ENCODE measurements around the gene MRPS23.
A peak's percentile ranks its signal among the peaks of the same experiment; 100 is the strongest.

Gene MRPS23

DNA sequence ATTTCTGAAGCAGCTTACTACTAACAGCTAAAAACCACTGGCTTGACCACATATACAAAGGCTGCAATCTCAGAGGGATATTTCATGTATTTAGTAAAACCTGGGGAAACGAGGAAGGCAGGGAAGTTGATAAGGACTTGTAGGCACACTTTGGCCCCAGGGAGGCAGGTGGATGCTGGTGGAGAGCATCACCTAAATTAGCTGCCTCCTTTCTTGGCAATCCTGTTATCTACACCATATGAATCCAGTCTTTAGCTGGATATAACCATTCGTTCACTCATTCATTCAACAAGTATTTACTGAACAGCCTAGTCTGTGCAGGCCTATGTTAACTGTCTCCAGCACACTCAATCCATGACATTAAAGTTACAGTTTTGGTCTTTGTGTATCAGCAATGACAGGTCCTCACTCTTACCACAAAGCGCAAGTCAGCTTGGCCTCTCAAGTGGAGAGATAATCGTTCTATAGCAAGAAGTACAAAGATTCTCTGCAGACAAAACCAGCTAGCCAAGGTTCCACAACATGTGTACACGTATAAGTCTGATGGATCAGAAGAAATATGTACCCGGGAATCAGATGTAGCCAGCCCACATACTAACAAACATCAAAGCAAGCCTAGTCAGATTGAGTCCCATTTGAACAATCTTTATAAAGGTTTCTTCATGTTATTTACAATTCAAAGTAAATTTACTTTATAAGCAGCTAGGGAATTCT is 10.8 kb downstream of the MRPS23 start:
- DNase-seq (ENCODE audit: extremely low read depth in 1 of 2, low read depth in 1 of 2): no peak

DNA sequence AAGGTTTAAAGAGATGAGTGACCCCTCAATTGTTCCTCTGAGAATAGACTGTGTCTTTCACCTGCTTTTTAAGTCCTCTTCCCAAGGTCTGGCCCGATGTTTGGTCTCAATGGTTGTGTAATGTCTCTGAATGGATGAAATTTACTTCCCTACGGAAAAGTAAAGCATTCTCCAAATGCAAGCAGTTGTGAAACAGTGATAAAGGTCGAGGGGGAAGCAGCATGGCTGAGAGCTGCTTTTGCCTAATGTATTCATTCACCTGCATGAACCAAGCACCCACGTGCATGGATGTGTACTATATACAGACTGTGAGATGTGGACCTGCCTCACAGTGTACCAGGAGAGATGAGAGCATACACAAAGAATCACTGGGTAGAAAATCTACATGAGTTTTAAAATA is 11.4 kb downstream of the MRPS23 start:
- no peak for DNase-seq (ENCODE audit: extremely low read depth in 1 of 2, low read depth in 1 of 2)

DNA sequence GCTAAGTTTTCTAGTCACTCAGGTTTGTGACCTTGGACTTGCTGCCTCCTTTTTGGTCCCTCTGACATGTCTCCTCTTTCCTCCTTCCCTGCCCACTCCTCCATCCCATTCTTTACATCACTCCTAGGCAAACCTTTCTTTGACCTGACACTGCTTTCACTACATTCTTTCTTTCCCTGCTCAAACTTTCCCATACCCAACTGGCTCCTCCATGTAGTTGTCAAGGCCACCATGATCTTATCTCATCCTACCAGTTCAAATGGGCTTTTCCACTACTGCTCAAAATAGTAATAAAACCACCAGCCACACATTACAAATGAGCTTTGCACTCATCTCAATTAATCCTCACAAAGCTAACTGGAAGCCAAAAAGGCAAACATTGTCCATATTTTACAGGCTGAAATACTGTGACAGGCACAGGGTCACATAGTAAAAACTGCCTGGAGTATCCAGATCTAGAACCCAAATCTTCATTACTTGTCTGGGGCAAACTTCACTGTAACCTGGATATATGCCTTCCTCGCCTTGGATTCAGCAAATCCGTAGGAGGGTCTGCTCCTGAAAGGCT is 14.4 kb downstream of the MRPS23 start:
- no peak for DNase-seq (ENCODE audit: extremely low read depth in 1 of 2, low read depth in 1 of 2)

DNA sequence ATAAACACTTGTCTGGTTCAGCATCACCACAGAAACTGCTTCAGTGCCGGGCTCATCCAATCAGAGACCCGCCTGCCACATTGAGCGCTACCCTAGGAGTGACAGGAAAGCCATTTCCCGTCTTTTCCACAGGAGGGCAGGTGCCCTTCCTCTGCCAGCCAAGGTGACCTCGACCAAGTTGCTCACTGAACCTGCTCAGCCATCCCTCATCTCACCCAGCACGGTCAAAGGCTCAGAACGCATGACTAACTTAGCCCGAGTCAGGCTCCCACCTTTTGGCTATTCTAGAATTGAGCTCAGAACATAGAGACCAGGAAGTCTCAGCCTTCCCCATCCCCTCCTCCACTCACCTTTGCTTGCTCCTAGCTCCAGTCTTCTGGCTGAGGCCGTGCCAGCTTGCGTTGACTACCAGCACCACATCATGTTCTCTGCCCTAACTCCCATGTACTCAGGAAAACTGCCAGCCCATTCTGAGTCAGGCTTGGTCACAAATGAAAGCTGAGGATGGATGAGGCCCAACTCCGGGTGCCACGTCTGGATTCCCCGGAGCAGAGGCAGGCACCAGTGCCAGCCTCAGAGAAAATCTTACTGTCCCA is 15.6 kb downstream of the MRPS23 start:
- no peak for DNase-seq (ENCODE audit: extremely low read depth in 1 of 2, low read depth in 1 of 2)

DNA sequence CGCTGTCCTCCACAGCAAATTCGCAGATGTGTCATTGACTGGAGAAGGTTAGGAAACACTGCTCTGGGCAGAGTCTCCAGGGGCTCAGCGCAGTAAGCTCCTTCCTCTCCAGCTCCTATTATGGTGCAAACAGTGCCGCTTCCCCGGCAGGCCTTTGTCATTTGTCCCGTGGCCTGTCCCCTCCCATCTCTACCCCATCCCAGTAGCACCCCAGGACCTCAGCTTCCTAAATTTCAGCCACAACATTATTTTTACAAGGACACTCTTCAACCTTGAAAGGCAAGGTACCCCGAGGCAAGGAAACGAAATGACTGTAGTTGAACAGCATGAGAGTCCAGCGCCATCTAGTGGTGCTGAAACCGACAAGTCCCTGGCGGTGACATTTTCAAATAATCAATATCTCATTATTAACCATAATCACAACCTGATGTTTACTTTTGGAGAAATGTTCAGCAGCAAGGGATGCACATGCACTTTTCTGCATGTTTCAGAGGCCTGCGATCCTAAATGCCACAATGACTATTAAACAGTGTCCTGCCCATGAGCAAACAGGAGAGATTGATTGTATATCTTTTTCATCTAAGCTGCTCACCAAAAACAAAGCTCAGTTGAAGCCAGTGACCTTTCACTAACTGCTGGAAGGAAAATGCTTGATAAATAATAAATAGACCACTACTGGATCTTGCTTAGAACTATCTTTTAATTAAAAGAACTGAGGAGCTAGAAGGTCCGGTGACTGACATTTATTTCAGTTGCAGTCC is 16.5 kb downstream of the MRPS23 start:
- peak; percentile 37 to 52 for DNase-seq (ENCODE audit: extremely low read depth in 1 of 2, low read depth in 1 of 2)

DNA sequence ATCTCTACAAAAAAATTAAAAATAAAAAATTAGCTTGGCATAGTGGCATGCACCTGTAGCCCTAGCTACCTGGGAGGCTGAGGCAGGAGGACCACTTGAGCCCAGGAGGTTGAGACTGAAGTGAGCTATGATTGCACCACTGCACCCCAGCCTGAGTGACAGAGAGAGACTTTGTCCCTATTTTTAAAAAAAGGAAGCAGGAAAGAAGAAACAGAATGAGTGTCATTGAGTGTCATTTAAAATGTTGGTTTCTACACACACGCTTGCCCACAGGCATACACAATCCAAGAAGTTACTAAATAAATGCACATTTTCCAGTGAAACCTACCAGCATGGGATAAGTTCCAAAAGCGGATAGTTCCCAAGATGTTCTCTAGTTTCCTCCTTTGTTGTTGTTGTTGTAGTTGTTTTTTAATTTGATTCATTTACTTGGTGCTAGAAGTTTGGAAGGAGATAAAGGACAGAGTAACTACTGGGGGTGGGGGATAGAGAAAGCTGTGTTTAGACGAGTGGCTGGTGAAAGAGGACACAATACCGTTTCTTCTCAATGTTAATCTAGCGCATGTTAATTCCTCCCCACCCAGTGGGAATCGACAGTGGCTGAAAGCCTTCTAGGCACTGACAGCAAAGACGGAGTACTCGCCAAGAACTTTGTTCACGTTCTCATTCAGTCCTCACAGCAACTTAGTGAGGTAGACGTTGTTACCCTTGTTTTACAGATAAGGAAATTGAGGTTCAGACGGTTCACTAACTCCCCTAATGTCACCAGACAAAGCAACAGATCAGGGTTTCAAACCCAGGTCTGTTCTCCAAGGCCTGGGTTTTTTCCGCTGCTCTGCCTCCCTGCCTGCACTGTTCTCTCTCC is 17.3 kb downstream of the MRPS23 start:
- no peak for DNase-seq (ENCODE audit: extremely low read depth in 1 of 2, low read depth in 1 of 2)

DNA sequence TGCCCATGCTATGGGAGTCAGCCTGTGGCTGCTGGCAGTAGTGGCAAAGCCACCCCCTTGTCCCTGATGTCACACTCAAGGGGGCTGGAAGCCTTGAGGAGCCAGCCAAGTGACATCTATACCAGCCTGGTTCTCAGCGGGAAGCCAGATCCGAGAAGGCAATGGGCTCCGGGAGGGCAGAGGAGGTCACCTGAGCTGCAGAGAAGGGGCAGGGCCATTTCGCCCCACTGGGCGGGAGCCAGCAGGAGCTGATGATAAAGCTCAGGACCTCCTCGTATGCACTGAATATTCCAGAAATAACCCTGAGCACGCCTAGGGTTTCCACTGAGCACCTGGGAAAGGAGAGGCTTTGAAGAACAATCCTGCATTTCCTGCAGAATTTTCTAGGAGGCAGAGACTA is 19.0 kb downstream of the MRPS23 start:
- no peak for DNase-seq (ENCODE audit: extremely low read depth in 1 of 2, low read depth in 1 of 2)

DNA sequence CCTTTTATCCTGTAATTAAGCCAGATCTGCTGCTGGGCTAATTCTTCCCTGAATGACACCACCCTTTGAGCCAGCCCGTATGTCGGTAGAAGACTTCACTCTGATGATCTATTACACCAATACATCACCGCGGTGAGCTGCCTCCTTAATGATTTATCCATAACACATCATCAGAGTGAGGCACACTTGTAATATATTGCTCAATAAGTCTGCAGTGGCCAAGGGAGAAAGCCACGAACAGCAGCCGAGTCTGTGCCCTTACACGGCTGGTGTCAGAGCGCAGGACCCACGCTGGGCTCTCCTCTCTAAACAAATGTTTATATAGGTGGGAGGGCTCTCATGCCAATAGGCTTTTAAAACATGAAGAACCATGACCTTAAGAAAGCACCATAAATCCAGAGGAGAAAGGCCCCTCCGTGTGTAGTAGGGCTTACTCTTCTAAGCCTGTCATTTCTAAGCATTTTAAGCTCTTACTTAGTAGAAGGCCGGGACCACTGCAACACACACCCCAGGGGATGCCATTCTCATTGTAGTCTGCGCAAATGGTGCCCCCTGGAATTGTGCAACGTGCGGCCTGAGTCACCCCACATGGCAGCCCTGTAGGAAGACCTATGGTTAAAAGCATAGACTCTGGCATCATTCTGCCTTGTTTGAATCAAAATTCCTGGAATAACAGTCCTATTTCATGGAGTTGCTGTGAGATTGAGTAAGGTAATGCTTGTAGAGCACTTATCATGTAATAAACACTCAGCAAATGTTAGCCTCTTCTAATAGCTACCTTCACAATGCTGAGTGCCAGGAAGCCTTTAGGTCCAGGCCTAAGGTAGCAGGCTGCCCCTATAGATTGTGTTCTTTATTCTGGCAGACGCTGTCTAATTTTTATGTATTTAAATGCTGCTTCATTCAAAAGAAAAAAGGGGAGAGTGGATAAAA is 26.1 kb downstream of the MRPS23 start:
- DNase-seq (ENCODE audit: extremely low read depth in 1 of 2, low read depth in 1 of 2): no peak

DNA sequence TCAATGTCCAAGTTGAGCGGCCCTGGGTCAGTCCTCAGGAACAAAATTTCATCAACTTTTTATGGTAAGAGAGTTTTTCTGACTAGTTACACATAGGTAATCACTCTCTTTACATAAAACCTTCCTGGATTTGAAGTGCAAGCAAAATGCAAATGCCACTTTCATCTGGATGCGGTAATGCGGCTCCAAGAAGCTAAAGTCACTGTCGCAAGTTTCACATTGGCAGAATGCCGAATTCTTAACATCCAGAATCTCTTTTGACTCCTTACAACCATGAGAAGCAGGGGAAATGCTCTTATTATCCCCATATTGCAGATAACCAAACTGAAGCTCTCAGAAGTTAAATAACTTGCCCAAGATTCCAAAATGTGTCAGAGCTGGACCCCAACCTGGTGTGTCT is 30.0 kb downstream of the MRPS23 start:
- DNase-seq (ENCODE audit: extremely low read depth in 1 of 2, low read depth in 1 of 2): no peak

DNA sequence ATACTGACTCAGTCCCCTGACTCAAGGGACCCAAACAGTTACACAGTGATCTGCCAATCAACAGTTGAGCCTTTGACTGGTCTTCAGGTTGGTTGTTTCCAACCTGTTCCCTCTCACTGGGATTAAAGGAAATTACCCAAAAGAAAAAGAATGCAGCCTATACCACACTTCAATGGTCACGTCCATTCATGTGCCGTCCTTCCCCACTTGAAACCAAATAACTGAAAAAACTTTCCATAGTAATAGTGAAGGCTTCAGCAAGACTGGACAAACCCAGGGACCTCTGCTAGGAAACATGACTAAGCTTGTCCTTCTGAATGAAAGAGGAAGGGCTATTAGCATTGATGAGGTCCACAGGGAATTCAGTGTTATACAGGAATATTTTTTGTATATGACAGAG is 30.6 kb downstream of the MRPS23 start:
- DNase-seq (ENCODE audit: extremely low read depth in 1 of 2, low read depth in 1 of 2): no peak

DNA sequence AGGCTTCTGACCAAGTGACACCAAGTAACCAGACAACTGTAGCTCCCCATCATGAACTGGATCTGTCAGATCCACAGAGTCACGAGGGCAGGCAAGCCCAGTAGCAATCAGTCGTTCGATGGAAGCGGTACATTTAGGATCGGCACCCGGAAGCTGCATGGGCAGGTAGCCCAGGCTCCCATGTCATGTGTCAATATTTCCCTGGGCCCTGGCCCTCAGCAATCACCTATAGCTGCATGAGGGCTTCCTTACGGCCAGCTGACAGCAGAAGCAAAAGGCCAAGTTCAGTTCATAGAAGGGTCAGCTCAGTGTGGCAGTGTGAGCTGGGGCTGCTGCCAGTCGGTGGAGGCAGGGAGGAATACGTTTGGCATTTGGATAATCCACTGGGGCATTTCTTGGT is 31.8 kb downstream of the MRPS23 start:
- no peak for DNase-seq (ENCODE audit: extremely low read depth in 1 of 2, low read depth in 1 of 2)

DNA sequence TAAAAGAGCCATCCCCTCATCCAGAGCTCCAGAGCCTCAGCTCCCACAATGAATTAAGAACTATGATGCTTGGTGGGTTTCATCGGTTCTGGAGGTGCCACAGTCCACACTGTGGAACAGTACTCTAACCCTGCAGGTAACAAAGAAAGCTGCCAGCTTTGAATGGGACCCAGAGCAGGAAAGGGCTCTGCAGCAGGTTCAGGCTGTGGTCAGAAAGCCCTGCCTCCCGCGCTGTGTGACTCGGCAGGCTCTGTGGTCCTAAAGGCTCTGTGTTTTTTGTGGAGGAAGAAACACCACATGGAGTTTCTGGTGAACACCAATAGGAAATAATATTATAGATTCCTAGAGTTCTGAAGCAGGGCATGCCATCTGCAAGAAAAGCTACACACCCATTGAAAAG is 32.5 kb downstream of the MRPS23 start:
- DNase-seq (ENCODE audit: extremely low read depth in 1 of 2, low read depth in 1 of 2): no peak

DNA sequence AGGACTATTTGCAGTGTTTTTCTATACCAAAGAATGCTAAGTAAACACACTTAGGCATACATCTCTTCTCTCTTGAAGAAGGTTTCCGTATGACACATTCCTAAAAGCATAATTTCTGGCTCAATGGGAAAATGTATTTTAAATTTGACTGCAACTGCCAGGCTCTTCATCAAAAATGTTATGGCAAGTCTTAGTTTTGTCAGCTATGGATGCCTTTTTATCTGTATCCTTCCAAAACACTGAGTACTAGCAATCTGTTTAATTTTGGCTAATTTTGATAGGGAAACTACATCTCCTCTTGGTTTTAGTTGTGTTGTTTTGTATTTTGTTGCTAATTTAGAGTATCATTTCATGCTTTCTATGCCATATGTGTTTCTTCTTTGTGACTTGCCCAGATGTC is 35.4 kb downstream of the MRPS23 start:
- no peak for DNase-seq (ENCODE audit: extremely low read depth in 1 of 2, low read depth in 1 of 2)

DNA sequence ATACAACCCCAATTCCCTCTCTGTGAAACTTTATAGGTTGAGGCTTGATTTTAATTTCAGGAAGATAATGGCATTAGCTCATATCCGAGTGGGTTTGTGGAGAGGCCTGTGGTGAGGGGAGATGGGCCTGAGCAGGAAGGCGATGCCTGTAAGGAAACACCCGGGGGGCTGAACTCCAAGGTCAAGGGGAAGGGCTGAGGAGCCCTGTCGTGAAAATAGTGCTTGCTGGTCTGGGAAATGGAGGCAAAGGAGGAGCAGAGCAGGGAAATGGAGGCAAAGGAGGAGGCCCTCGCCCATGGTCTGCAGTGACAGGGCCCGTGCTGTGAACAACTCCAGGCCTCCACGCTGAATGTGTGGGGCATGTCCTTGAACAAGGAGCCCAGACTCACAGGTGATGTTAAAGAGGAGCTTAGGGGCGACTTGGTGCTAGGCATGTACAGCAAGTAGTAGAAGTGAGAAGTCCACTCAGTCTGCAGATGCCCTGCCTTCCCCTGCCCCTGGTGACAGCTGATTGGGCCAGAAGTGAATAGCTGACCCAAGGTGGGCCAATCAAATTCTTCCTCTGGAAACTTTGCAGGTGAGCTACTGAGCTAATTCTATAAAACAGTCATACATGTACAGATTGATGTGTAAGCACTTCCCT is 38.1 kb downstream of the MRPS23 start:
- DNase-seq (ENCODE audit: extremely low read depth in 1 of 2, low read depth in 1 of 2): no peak

DNA sequence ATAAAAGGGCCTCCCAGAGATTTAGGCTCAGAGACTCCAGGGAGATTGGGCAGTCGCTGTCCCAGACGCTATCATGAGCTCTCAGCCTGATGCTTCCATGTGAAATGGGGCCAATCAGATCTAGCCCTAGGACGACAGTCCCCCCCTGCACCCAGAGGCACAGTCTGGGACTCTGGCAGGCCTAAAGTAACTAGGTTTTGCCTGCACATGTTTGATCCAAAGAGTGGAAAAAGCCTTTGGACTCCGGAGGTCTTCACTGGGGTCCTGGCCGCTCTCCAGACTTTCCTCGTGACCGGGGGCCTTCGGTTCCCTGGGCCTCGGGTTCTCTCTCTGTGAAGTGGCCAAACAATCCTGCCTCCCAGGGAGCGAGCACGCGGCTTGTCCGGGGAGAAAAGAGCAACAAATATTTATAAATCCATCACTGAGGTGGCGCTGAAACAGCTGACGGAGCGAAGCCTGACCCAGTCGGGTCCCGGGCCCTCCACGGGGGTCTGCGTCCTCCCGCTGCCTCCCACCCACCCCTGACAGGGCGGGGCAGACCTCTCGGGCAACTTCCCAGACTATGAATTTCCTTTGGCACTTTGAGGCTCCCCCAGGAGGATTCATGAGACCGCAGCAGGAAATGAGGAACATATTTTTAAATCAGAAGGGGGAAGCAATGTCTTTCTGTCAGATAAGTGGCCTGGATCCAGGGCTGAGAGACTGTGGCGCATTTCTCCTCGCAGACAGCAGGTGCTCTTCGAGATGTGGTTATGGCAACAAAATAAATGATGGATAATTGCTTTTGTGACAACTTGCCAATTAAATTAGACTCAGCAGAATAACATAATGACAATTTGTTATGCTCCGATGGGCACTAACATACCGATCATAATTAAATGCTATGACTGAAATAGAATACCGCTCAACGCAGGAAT is 38.9 kb downstream of the MRPS23 start:
- no peak for DNase-seq (ENCODE audit: extremely low read depth in 1 of 2, low read depth in 1 of 2)

DNA sequence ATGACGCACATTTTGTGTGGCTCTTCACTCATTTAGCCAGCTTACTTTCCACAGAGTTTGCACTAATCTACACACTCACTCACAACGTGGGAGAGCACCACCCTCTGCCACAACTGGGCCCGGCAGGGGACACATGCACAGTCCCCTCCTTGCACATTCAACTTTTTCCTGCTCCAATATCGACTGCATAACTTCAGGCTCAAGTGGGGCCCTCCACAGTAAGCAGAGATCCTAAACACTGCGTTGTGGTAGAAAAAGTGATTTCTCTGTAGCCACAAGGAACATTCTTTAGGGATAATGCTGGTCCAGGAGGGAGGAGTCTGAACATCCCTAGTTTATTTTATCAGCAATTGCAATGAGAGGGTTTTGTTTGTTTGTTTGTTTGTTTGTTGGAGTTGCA is 40.0 kb downstream of the MRPS23 start:
- no peak for DNase-seq (ENCODE audit: extremely low read depth in 1 of 2, low read depth in 1 of 2)

DNA sequence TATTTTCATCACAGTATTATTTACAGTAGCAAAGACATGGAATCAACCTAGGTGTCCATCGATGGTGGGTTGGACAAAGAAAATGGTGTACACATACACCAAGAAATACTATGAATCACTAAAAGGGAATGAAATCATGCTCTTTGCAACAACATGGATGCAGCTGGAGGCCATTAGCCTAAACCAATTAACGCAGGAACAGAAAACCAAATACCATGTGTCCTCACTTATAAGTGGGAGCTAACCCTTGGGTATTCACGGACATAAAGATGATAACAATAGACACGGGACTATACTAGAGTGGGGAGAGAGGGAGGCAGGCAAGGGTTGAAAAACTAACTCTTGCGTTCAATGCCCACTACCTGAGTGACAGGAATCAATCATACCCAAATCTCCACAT is 41.0 kb downstream of the MRPS23 start:
- no peak for DNase-seq (ENCODE audit: extremely low read depth in 1 of 2, low read depth in 1 of 2)

DNA sequence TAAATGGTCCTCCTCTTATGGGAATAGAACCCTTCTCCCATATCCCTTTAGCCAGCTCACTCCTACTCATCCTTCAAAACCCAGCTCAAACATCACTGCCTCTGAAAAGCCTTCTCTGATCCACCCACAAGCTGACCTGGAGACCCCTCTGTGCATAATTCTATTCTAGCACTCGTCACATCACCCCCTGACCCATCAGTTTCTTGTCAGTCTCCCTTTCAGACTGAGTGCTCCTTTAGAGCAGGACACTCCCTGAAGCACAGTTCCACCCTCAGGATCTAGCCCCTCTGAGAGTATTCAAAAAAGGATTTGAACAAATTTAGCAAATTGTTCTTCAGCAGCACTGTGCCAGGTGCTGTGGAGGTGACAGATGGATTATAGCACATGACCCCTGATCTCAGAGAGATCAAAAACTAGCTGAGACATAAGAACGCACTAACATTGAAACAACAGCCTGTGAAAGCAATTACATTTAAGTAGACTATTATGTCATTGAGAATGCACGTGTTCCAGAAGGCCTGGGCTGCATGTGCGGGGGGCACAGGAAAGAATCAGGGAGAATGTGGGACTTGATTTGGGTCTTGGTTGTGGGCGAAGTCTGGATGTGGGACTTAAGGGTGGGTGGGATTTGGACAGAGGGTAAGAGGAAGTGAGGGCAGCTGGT is 43.5 kb downstream of the MRPS23 start:
- no peak for DNase-seq (ENCODE audit: extremely low read depth in 1 of 2, low read depth in 1 of 2)
